Suprapubic skin (tissue), 4 donors: ENCODE measurements around the gene TM6SF1. TPM values are rescaled to one million over a fixed set of nuclear protein-coding genes. Genes with fewer than 3 reads are reported as not detected.

Source experiments
- DNase-seq, 2 donors: peaks; one replicate each; pipeline ENCODE4 v3.0.0-alpha.2; 2019; ENCODE audit warnings: low spot score in 2 of 2
- H3K27ac ChIP-seq: fragments of 200-600 bp; sonication (generic); one replicate; pipeline ENCODE4 v1.5.1; 2019
- H3K27me3 ChIP-seq: fragments of 200-600 bp; sonication (generic); one replicate; pipeline ENCODE4 v1.5.1; 2019
- H3K36me3 ChIP-seq: fragments of 200-600 bp; sonication (generic); one replicate; pipeline ENCODE4 v1.5.1; 2019
- H3K4me1 ChIP-seq: fragments of 200-600 bp; sonication (generic); one replicate; pipeline ENCODE4 v1.5.1; 2019
- H3K4me3 ChIP-seq: fragments of 200-600 bp; sonication (generic); one replicate; pipeline ENCODE4 v1.5.1; 2019; ENCODE audit warnings: mild to moderate bottlenecking
- H3K9me3 ChIP-seq: fragments of 200-600 bp; sonication (generic); one replicate; pipeline ENCODE4 v1.5.1; 2019
- EP300 ChIP-seq: sonication (generic); formaldehyde crosslinking; IDR thresholded peaks from one replicate; pipeline ENCODE4 v1.6.1; 2017; ENCODE audit warnings: antibody characterized with exemption
- POLR2A ChIP-seq, 2 donors: fragments of 450-650 bp; IDR thresholded peaks; one replicate each; pipeline ENCODE4 v1.6.1; 2017; ENCODE audit warnings: antibody characterized with exemption in 2 of 2, mild to moderate bottlenecking in 2 of 2, moderate library complexity in 2 of 2
- POLR2AphosphoS5 ChIP-seq, 3 donors: sonication (generic); formaldehyde crosslinking; IDR thresholded peaks; one replicate each; pipeline ENCODE4 v1.6.1; 2017; ENCODE audit warnings: antibody characterized with exemption in 3 of 3
- WGBS: methylation state at CpG from one replicate; pipeline ENCODE4 v1.1.5; 2018; 5-methylcytosine and 5-hydroxymethylcytosine counted together
- total RNA-seq, 4 donors: library from RNA; depleted of rRNA; stranded (reverse); fragments of >200 nt; gene quantifications; one replicate each; pipeline ENCODE4 v1.1.0, GENCODE V29; 2016
- TF ChIP-seq, protein P1 (sequence below), 2 donors: fragments of 200-600 bp in 1 of 2; fragments of 450-650 bp in 1 of 2; sonication (generic) in 1 of 2; IDR thresholded peaks; one replicate each; pipeline ENCODE4 v1.5.1; 2016 to 2019; ENCODE audit warnings: antibody characterized with exemption in 2 of 2, mild to moderate bottlenecking in 1 of 2, moderate library complexity in 1 of 2

TM6SF1 gene
- total RNA-seq, 4 donors from 2014 or later = 1.6 to 2.7 (median 2.3) TPM

DNA sequence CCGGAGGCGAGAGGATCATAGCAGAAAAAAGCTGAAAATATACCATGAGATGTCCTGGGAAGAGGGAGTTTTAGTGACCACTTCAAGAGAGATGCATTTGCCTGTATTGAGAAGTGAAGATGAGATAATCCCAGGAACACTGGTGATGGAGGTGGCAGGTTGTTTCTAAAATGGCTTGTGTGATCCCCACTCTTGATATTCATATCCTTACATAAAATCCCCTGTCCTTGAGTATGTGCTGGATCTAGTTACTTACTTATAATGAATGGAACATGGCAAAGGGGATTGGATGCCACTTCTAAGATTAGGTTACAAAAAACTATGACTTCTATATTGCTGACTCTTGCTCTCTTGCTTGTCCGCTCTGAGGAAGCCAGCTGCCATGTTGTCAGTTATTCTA is 78.1 kb downstream of the TM6SF1 start:
- Histone ChIP-seq H3K9me3 (no peaks in the 10 kb centered on the region), H3K36me3 (no peaks in the 10 kb centered on the region), H3K4me3 (no peak overlapping the region), H3K27me3 (no peaks in the 10 kb centered on the region), H3K4me1 (no peaks in the 10 kb centered on the region), H3K27ac (no peak overlapping the region)
- TF ChIP-seq POLR2AphosphoS5 (IDR thresholded peaks at IDR 0.05) (no peak), POLR2A (IDR thresholded peaks at IDR 0.05) (no peak), EP300 (no peak)
- TF ChIP-seq, protein P1, sequence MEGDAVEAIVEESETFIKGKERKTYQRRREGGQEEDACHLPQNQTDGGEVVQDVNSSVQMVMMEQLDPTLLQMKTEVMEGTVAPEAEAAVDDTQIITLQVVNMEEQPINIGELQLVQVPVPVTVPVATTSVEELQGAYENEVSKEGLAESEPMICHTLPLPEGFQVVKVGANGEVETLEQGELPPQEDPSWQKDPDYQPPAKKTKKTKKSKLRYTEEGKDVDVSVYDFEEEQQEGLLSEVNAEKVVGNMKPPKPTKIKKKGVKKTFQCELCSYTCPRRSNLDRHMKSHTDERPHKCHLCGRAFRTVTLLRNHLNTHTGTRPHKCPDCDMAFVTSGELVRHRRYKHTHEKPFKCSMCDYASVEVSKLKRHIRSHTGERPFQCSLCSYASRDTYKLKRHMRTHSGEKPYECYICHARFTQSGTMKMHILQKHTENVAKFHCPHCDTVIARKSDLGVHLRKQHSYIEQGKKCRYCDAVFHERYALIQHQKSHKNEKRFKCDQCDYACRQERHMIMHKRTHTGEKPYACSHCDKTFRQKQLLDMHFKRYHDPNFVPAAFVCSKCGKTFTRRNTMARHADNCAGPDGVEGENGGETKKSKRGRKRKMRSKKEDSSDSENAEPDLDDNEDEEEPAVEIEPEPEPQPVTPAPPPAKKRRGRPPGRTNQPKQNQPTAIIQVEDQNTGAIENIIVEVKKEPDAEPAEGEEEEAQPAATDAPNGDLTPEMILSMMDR (IDR thresholded peaks at IDR 0.05) = no peak
- no peak for DNase-seq
- 98% methylated on average over 3 of the region's 3 CpGs for WGBS

Other genes with a start within 250 kb of the TM6SF1 start
- 100 to 1,000 TPM in 2 of 4 donors, 10 to 100 TPM in 2; 81.4 to 120 (median 99.2) TPM for gene HOMER2, start 154.9 kb upstream of the TM6SF1 start, total RNA-seq
- gene RAMAC, start 121.4 kb upstream of the TM6SF1 start, total RNA-seq = 10 to 100 TPM; 15.9 to 37.0 (median 22.1) TPM
- 10 to 100 TPM; 18.7 to 37.2 (median 22.9) TPM for gene C15orf40, start 96.0 kb upstream of the TM6SF1 start, total RNA-seq
- gene BTBD1, start 40.4 kb upstream of the TM6SF1 start, total RNA-seq = 10 to 100 TPM; 43.9 to 54.3 (median 50.0) TPM
- gene HDGFL3, start 100.2 kb downstream of the TM6SF1 start, total RNA-seq = 10 to 100 TPM in 1 of 4 donors, 1 to 10 TPM in 3; 3.7 to 11.3 (median 6.0) TPM
- 10 to 100 TPM; 28.3 to 72.4 (median 48.8) TPM for gene BNC1, start 177.0 kb downstream of the TM6SF1 start, total RNA-seq